ENCODE data around the gene REV3L.

GRCh38 chr6:111416529-111416928 lies 66.5 kb downstream of the REV3L start:
- TF ChIP-seq, protein P1, sequence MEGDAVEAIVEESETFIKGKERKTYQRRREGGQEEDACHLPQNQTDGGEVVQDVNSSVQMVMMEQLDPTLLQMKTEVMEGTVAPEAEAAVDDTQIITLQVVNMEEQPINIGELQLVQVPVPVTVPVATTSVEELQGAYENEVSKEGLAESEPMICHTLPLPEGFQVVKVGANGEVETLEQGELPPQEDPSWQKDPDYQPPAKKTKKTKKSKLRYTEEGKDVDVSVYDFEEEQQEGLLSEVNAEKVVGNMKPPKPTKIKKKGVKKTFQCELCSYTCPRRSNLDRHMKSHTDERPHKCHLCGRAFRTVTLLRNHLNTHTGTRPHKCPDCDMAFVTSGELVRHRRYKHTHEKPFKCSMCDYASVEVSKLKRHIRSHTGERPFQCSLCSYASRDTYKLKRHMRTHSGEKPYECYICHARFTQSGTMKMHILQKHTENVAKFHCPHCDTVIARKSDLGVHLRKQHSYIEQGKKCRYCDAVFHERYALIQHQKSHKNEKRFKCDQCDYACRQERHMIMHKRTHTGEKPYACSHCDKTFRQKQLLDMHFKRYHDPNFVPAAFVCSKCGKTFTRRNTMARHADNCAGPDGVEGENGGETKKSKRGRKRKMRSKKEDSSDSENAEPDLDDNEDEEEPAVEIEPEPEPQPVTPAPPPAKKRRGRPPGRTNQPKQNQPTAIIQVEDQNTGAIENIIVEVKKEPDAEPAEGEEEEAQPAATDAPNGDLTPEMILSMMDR (IDR thresholded peaks at IDR 0.05; ENCODE audit: low read depth, low read length): no peak
- no peak for TF ChIP-seq POLR2A (IDR thresholded peaks at IDR 0.05; ENCODE audit: extremely low read depth, insufficient read length)
